Measurements from ENCODE around the gene DTX1. TPM values are rescaled to one million over a fixed set of nuclear protein-coding genes. Genes with fewer than 3 reads are reported as not detected.

The DTX1 gene
- total and polyA plus RNA-seq, 2 donors (not counting 3 experiments of a cell fraction or from before 2014, with no cell fraction given) = 0.06 to 0.22 TPM

DNA sequence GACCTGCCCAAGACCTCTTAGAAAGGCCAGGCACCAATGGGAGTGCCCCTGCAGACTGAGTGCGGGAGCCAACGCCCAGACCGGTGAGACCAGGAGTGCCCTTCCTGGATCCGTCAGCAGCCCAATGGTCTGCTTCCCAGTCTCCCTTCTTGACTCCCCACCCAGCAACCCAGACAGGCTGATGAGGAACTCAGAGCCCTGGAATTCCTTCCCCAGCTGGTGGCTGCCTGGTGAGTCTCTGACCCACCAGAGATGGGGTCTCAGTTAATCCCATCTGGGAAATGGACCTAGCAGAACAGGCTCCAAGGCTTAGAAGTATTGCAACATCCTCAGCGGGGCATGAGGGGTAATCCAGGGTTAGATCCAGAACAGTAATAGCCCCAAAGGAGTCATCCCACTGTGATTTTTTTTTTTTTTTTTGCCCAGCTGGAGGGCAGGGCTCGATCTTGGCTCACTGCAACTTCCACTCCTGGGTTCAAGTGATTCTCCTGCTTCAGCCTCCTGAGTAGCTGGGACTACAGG, 80.5 kb downstream of the DTX1 start:
- no peak for FAIRE-seq
- no TSS peak for BruUV-seq (replicated peaks)

More for the DNA sequence above, 80.5 kb downstream of the DTX1 start:
- Histone ChIP-seq H3K4me3 (replicated peaks in 1 of 3; ENCODE audit: insufficient read depth in 1 of 3, low read depth in 1 of 3, low read length in 3 of 3) (no peak overlapping the region), H3K9me3 (replicated peaks; ENCODE audit: control insufficient read depth, insufficient read depth, low read length) (no peaks in the 10 kb centered on the region), H4K20me1 (replicated peaks; ENCODE audit: control insufficient read depth, extremely low read depth, insufficient read depth, low read length) (no peaks in the 10 kb centered on the region), H2AFZ (ENCODE audit: low read depth, low read length) (no peak overlapping the region), H3K27me3 (ENCODE audit: control insufficient read depth in 2 of 2, insufficient read depth in 2 of 2, low read length in 2 of 2) (no peaks in the 10 kb centered on the region), H3K4me2 (ENCODE audit: insufficient read depth, low read length) (no peak overlapping the region), H3K27ac (ENCODE audit: insufficient read depth, low read depth, low read length) (no peak overlapping the region), H3K9ac (replicated peaks; ENCODE audit: extremely low read depth, insufficient read depth, low read length) (no peak overlapping the region), H3K36me3 (ENCODE audit: control insufficient read depth in 2 of 2, extremely low read depth in 1 of 2, insufficient read depth in 2 of 2, low read length in 2 of 2) (no peaks in the 10 kb centered on the region), H3K79me2 (ENCODE audit: control insufficient read depth, insufficient read depth, low read length) (no peaks in the 10 kb centered on the region), H3K4me1 (ENCODE audit: control insufficient read depth, extremely low read depth, insufficient read depth, low read length) (no peaks in the 10 kb centered on the region), H3K9me1 (replicated peaks; ENCODE audit: control insufficient read depth, extremely low read depth, insufficient read depth, low read length) (no peaks in the 10 kb centered on the region)
- CTCF ChIA-PET = interaction anchor here (1.4 kb wide), 1 partner anchor 144 kb away, joined by 5 read pairs; no protein-coding TSS in a partner anchor
- dilution Hi-C loops (cut with MboI; ENCODE audit: extremely low pct_ligation_motif_present, low sequenced_read_pairs) = no loop called here
- DNase-seq (ENCODE audit: low read depth, low spot score) = no peak
- intact Hi-C loops (cut with micrococcal nuclease) = no loop called here
- TF ChIP-seq, protein P1, sequence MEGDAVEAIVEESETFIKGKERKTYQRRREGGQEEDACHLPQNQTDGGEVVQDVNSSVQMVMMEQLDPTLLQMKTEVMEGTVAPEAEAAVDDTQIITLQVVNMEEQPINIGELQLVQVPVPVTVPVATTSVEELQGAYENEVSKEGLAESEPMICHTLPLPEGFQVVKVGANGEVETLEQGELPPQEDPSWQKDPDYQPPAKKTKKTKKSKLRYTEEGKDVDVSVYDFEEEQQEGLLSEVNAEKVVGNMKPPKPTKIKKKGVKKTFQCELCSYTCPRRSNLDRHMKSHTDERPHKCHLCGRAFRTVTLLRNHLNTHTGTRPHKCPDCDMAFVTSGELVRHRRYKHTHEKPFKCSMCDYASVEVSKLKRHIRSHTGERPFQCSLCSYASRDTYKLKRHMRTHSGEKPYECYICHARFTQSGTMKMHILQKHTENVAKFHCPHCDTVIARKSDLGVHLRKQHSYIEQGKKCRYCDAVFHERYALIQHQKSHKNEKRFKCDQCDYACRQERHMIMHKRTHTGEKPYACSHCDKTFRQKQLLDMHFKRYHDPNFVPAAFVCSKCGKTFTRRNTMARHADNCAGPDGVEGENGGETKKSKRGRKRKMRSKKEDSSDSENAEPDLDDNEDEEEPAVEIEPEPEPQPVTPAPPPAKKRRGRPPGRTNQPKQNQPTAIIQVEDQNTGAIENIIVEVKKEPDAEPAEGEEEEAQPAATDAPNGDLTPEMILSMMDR (IDR thresholded peaks at IDR 0.05; ENCODE audit: extremely low read depth in 1 of 2, insufficient read depth in 1 of 2, low read depth in 1 of 2, low read length in 2 of 2) = no peak
- TF ChIP-seq JUN (IDR thresholded peaks at IDR 0.05; ENCODE audit: borderline replicate concordance, insufficient read depth, insufficient read length, low read depth) = no peak
- TF ChIP-seq POLR2A (IDR thresholded peaks at IDR 0.05; ENCODE audit: low read depth, low read length) = no peak
- TF ChIP-seq EZH2 (IDR thresholded peaks at IDR 0.05; ENCODE audit: borderline replicate concordance, low read depth, low read length, severe bottlenecking) = no peak
- TF ChIP-seq MYC (IDR thresholded peaks at IDR 0.05; ENCODE audit: low read depth, low read length) = no peak
- no peak for TF ChIP-seq FOS (IDR thresholded peaks at IDR 0.05; ENCODE audit: borderline replicate concordance, insufficient read depth, low read length)
- no peak for TF ChIP-seq POLR2AphosphoS5 (IDR thresholded peaks at IDR 0.05; ENCODE audit: insufficient read depth, low read depth, low read length)
- TF ChIP-seq GATA2 (IDR thresholded peaks at IDR 0.05; ENCODE audit: insufficient read depth, insufficient read length, low read depth, low read length) = no peak
- TF ChIP-seq, protein P2, sequence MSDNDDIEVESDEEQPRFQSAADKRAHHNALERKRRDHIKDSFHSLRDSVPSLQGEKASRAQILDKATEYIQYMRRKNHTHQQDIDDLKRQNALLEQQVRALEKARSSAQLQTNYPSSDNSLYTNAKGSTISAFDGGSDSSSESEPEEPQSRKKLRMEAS (IDR thresholded peaks at IDR 0.05; ENCODE audit: insufficient read depth, insufficient read length) = no peak
- POLR2A ChIA-PET = no interaction called here
